Heart left ventricle (tissue), 16 donors: Measurements from ENCODE around the gene ADGRB2. TPM values are rescaled to one million over a fixed set of nuclear protein-coding genes. Genes with fewer than 3 reads are reported as not detected.

Experiments used
- ATAC-seq, 4 donors: fragments of 200-7000 bp; cut with Tn5 transposase; one replicate each; pipeline ENCODE4 v1.9.1; 2020 to 2022; ENCODE audit warnings: moderate library complexity in 4 of 4, mild to moderate bottlenecking in 3 of 4, moderate number of reproducible peaks in 1 of 4
- DNase-seq, 5 donors: peaks; one replicate each; pipeline ENCODE4 v3.0.0-alpha.2; 2020
- H3K27ac ChIP-seq, 12 donors: fragments of 200-600 bp; sonication (generic) in 4 of 12; one replicate each; pipeline versions ENCODE4 v1.5.0 to v1.8.0; 2016 to 2022; ENCODE audit warnings: mild to moderate bottlenecking in 2 of 12
- H3K27me3 ChIP-seq, 9 donors: fragments of 200-600 bp; sonication (generic) in 2 of 9; one replicate each; pipeline versions ENCODE4 v1.5.1 to v1.8.0; 2016 to 2022; ENCODE audit warnings: mild to moderate bottlenecking in 3 of 9
- H3K36me3 ChIP-seq, 9 donors: fragments of 200-600 bp; sonication (generic) in 2 of 9; one replicate each; pipeline versions ENCODE4 v1.5.0 to v1.8.0; 2018 to 2022; ENCODE audit warnings: mild to moderate bottlenecking in 2 of 9
- H3K4me1 ChIP-seq, 12 donors: fragments of 200-600 bp; sonication (generic) in 4 of 12; one replicate each; pipeline versions ENCODE4 v1.5.0 to v1.8.0; 2016 to 2022; ENCODE audit warnings: mild to moderate bottlenecking in 3 of 12
- H3K4me3 ChIP-seq, 12 donors: fragments of 200-600 bp; sonication (generic) in 4 of 12; one replicate each; pipeline versions ENCODE4 v1.5.0 to v1.8.0; 2017 to 2022; ENCODE audit warnings: mild to moderate bottlenecking in 9 of 12, moderate library complexity in 4 of 12
- H3K9me3 ChIP-seq, 12 donors: fragments of 200-600 bp; sonication (generic) in 4 of 12; one replicate each; pipeline versions ENCODE4 v1.5.0 to v1.8.0; 2016 to 2022; ENCODE audit warnings: mild to moderate bottlenecking in 1 of 12
- CTCF ChIP-seq, 12 donors: fragments of 200-600 bp; sonication (generic) in 4 of 12; IDR thresholded peaks; one replicate each; pipeline versions ENCODE4 v1.5.0 to v1.8.0; 2018 to 2022; ENCODE audit warnings: antibody characterized with exemption in 12 of 12, mild to moderate bottlenecking in 5 of 12
- POLR2A ChIP-seq, 2 donors: fragments of 450-650 bp; IDR thresholded peaks; one replicate each; pipeline ENCODE4 v1.6.1; 2017; ENCODE audit warnings: antibody characterized with exemption in 2 of 2, mild to moderate bottlenecking in 2 of 2, moderate library complexity in 2 of 2
- WGBS, 4 donors: extraction: QIAGEN DNeasy Blood & Tissue Kit in 2 of 4; methylation state at CpG; one replicate each; pipeline versions ENCODE4 v1.1.5 to v1.1.7; 2013 to 2018; 5-methylcytosine and 5-hydroxymethylcytosine counted together
- intact Hi-C, 10 donors: fragments of 100-400 bp; cut with DNase I; formaldehyde crosslinking; loops; one replicate each; pipeline versions ENCODE4 v1.11.1 to v1.14.2; 2022
- polyA plus RNA-seq, 2 donors: library from polyadenylated mRNA; stranded (reverse); fragments of 200-250 nt; gene quantifications; one replicate each; pipeline ENCODE4 v1.2.3, GENCODE V29; 2013
- total RNA-seq, 9 donors: library from RNA; depleted of rRNA in 2 of 9; stranded (reverse); fragments of >200 nt in 2 of 9; fragmentation: NEBNext Ultra II Directional in 3 of 9; extraction: Animal tissue kit (Norgen Biotek cat#: 25700) in 3 of 9; gene quantifications; one replicate each; pipeline versions ENCODE4 v1.1.0 to v1.2.4, GENCODE V29; 2016 to 2023
- donor health status: ischemic (EF 13 %, LVEDD 7.1; RV severe dilation, severe dysfunction).
- donor health status: healthy with polysubstance abuse.
- donor health status: DM: no; HTN: yes; CAD: no.
- donor health status: DM: no; HTN: no; CAD: no.
- donor health status: ischemic (EF 25% LVEDD 6.9; RV normal size, moderate dysfunction).
- donor health status: ischemic (EF 25% LVEDD 5.7; RV mildly dilated, moderate dysfunction).
- donor health status: healthy.
- donor health status: DM: yes; HTN: yes; CAD: no.
- donor health status: ischemic (EF 35%, LVEDD 5.7; RV mildly dilated, moderate dysfunction).
- donor health status: nonischemic (EF 11% LVEDD 7.7; RV severe dilation, severe dysfunction).
- donor health status: DM: yes; HTN: yes; CAD: no.
- donor health status: PGD.
- donor health status: ischemic (EF 29% LVEDD 5.4; RV normal size, mild dysfunction).
- donor health status: nonischemic (EF 23%, LVEDD 6.1; RV moderate dilation, normal function).

The ADGRB2 gene
- total and polyA plus RNA-seq, 11 donors: 1.1 to 18.5 (median 9.6) TPM

GRCh38 chr1:31803610-31804009, 39.5 kb upstream of the ADGRB2 start:
- peaks cover 0 to 10% (median 0%) of the 10 kb centered on the region in 12 donors for H3K4me1 ChIP-seq
- ATAC-seq (no peak), DNase-seq (no peak)
- H3K27ac ChIP-seq: no peak overlapping the region
- no peak overlapping the region for H3K4me3 ChIP-seq
- no peaks in the 10 kb centered on the region for H3K27me3 ChIP-seq
- H3K9me3 ChIP-seq: no peaks in the 10 kb centered on the region
- no peaks in the 10 kb centered on the region for H3K36me3 ChIP-seq
- WGBS, 4 donors: 93 to 96% (median 95%) methylated on average over 2 of the region's 2 CpGs
- TF ChIP-seq CTCF (IDR thresholded peaks at IDR 0.05) (no peak), POLR2A (IDR thresholded peaks at IDR 0.05) (no peak)
- intact Hi-C loops: no loop called here

- DNase-seq: no peak
- 45 to 67% (median 59%) methylated on average over 13 of the region's 13 CpGs for WGBS, 4 donors
- H3K27me3 ChIP-seq: peaks cover 0 to 7% (median 0%) of the 10 kb centered on the region in 9 donors
- no peak for ATAC-seq
- H3K36me3 ChIP-seq: no peaks in the 10 kb centered on the region
- no peak for TF ChIP-seq POLR2A (IDR thresholded peaks at IDR 0.05)
- TF ChIP-seq CTCF (IDR thresholded peaks at IDR 0.05): no peak
- peaks cover 0 to 10% (median 0%) of the 10 kb centered on the region in 12 donors for H3K4me1 ChIP-seq
- H3K4me3 ChIP-seq: peak overlapping the region in 8 of 12 donors; percentile 3 to 44 (median 23)
- H3K9me3 ChIP-seq: no peaks in the 10 kb centered on the region
- peak overlapping the region in 1 of 12 donors; percentile 23 for H3K27ac ChIP-seq
- intact Hi-C loops: no loop called here
Observed at GRCh38 chr1:31802190-31803150, 38.3 kb upstream of the ADGRB2 start.

GRCh38 chr1:31801458-31801857, 37.3 kb upstream of the ADGRB2 start:
- Histone ChIP-seq H3K27me3 (peaks cover 0 to 12% (median 0%) of the 10 kb centered on the region in 9 donors), H3K9me3 (no peaks in the 10 kb centered on the region), H3K4me1 (peaks cover 0 to 10% (median 0%) of the 10 kb centered on the region in 12 donors), H3K36me3 (no peaks in the 10 kb centered on the region), H3K27ac (no peak overlapping the region), H3K4me3 (no peak overlapping the region)
- TF ChIP-seq POLR2A (IDR thresholded peaks at IDR 0.05): no peak
- no peak for TF ChIP-seq CTCF (IDR thresholded peaks at IDR 0.05)
- DNase-seq: no peak
- 81 to 85% (median 83%) methylated on average over 1 of the region's 1 CpG for whole genome bisulfite sequencing, 4 donors
- no peak for ATAC-seq
- intact Hi-C loops: no loop called here

GRCh38 chr1:31800674-31800967, 36.5 kb upstream of the ADGRB2 start:
- H3K4me1 ChIP-seq: peaks cover 0 to 10% (median 0%) of the 10 kb centered on the region in 12 donors
- no peak for DNase-seq

More at GRCh38 chr1:31800674-31800967, 36.5 kb upstream of the ADGRB2 start:
- Histone ChIP-seq H3K36me3 (no peaks in the 10 kb centered on the region), H3K9me3 (no peaks in the 10 kb centered on the region), H3K27ac (no peak overlapping the region), H3K4me3 (no peak overlapping the region), H3K27me3 (peaks cover 0 to 15% (median 0%) of the 10 kb centered on the region in 9 donors)
- intact Hi-C loops: no loop called here
- WGBS, 4 donors: 89 to 97% (median 94%) methylated on average over 4 of the region's 4 CpGs
- no peak for ATAC-seq
- TF ChIP-seq POLR2A (IDR thresholded peaks at IDR 0.05) (no peak), CTCF (IDR thresholded peaks at IDR 0.05) (no peak)
